GM23338 (cell line): ENCODE data around the gene S1PR3. TPM values are rescaled to one million over a fixed set of nuclear protein-coding genes. Genes with fewer than 3 reads are reported as not detected.
"Not testable (repeated sequence)": the region's sequence is repeated elsewhere in the genome, so short reads cannot be mapped to it uniquely, and the experiment has no call there.

Experiments
- ATAC-seq: fragments of 200-7000 bp; cut with Tn5 transposase; 3 replicates; pipeline ENCODE4 v1.9.1; 2020
- DNase-seq: peaks from one replicate; pipeline ENCODE4 v3.0.0-alpha.2; 2015; ENCODE audit warnings: low spot score
- H2AFZ ChIP-seq: fragments of 200-600 bp; sonication (generic); 2 replicates; pipeline ENCODE4 v1.8.0; 2016; ENCODE audit warnings: antibody characterized with exemption, mild to moderate bottlenecking, moderate library complexity
- H3F3A ChIP-seq: fragments of 200-600 bp; sonication (generic); replicated peaks from 2 replicates; pipeline ENCODE4 v1.8.0; 2017; ENCODE audit warnings: antibody characterized with exemption, mixed run types, low read depth
- H3K27ac ChIP-seq: fragments of 200-600 bp; sonication (generic); 2 replicates; pipeline ENCODE4 v1.6.1; 2016; ENCODE audit warnings: low read depth
- H3K27me3 ChIP-seq: fragments of 200-600 bp; sonication (generic); 2 replicates; pipeline ENCODE4 v1.8.0; 2016; ENCODE audit warnings: mild to moderate bottlenecking, mixed run types, moderate library complexity; ENCODE audit not compliant: insufficient read depth
- H3K36me3 ChIP-seq: fragments of 200-600 bp; sonication (generic); 2 replicates; pipeline ENCODE4 v1.8.0; 2016; ENCODE audit warnings: mild to moderate bottlenecking; ENCODE audit not compliant: insufficient read depth
- H3K4me1 ChIP-seq: fragments of 200-600 bp; sonication (generic); 2 replicates; pipeline ENCODE4 v1.8.0; 2016; ENCODE audit warnings: mild to moderate bottlenecking, moderate library complexity; ENCODE audit not compliant: insufficient read depth
- H3K4me2 ChIP-seq: fragments of 200-600 bp; sonication (generic); 2 replicates; pipeline ENCODE4 v1.7.1; 2017; ENCODE audit warnings: mixed run types
- H3K4me3 ChIP-seq: fragments of 200-600 bp; sonication (generic); 2 replicates; pipeline ENCODE4 v1.6.1; 2016; ENCODE audit warnings: mixed run types
- H3K79me2 ChIP-seq: fragments of 200-600 bp; sonication (generic); replicated peaks from 2 replicates; pipeline ENCODE4 v1.8.0; 2017; ENCODE audit warnings: mild to moderate bottlenecking; ENCODE audit not compliant: insufficient read depth
- H3K9me2 ChIP-seq: fragments of 200-600 bp; sonication (generic); 2 replicates; pipeline ENCODE4 v1.8.0; 2017; ENCODE audit not compliant: insufficient read depth
- H4K20me1 ChIP-seq: fragments of 200-600 bp; sonication (generic); replicated peaks from 2 replicates; pipeline ENCODE4 v1.8.0; 2017; ENCODE audit warnings: mild to moderate bottlenecking; ENCODE audit not compliant: insufficient read depth
- H3K27ac Mint-ChIP-seq: 2 replicates; pipeline ENCODE4 v1.8.0; 2020; ENCODE audit warnings: inconsistent platforms, mild to moderate bottlenecking, moderate library complexity, mixed read lengths
- H3K27me3 Mint-ChIP-seq: 3 replicates; pipeline ENCODE4 v1.8.0; 2022; ENCODE audit warnings: low read depth, mild to moderate bottlenecking, moderate library complexity, mixed read lengths, inconsistent platforms; ENCODE audit not compliant: insufficient read depth, poor library complexity
- H3K36me3 Mint-ChIP-seq: 3 replicates; pipeline ENCODE4 v1.8.0; 2021; ENCODE audit warnings: low read depth, mild to moderate bottlenecking, inconsistent platforms, moderate library complexity, mixed read lengths
- H3K4me1 Mint-ChIP-seq: 3 replicates; pipeline ENCODE4 v1.8.0; 2020; ENCODE audit warnings: mild to moderate bottlenecking, inconsistent platforms, mixed read lengths
- H3K4me3 Mint-ChIP-seq: 3 replicates; pipeline ENCODE4 v1.8.0; 2021; ENCODE audit warnings: moderate library complexity, mild to moderate bottlenecking, inconsistent platforms, mixed read lengths
- H3K9me3 Mint-ChIP-seq: 3 replicates; pipeline ENCODE4 v1.8.0; 2020; ENCODE audit warnings: moderate library complexity, mild to moderate bottlenecking, inconsistent platforms, mixed read lengths
- CREB1 ChIP-seq: fragments of 250-450 bp; sonication (Bioruptor Pico); IDR thresholded peaks from 2 replicates; pipeline ENCODE4 v1.5.0; 2020; ENCODE audit warnings: low read depth, mild to moderate bottlenecking, moderate library complexity
- EZH2 ChIP-seq: fragments of 200-600 bp; sonication (generic); IDR thresholded peaks from one replicate; pipeline ENCODE4 v1.8.0; 2017; ENCODE audit warnings: antibody characterized with exemption, mild to moderate bottlenecking, low read depth; ENCODE audit not compliant: unreplicated experiment
- EZH2phosphoT487 ChIP-seq: fragments of 200-600 bp; sonication (generic); IDR thresholded peaks from one replicate; pipeline ENCODE4 v1.8.1; 2018; ENCODE audit warnings: antibody characterized with exemption; ENCODE audit not compliant: unreplicated experiment
- JUNB ChIP-seq: IDR thresholded peaks from one replicate; pipeline ENCODE4 v1.6.1; 2016; ENCODE audit warnings: antibody characterized with exemption; ENCODE audit not compliant: unreplicated experiment
- NANOG ChIP-seq: IDR thresholded peaks from 2 replicates; pipeline ENCODE4 v1.6.1; 2016; ENCODE audit warnings: antibody characterized with exemption, borderline replicate concordance
- POLR2AphosphoS5 ChIP-seq: IDR thresholded peaks from 2 replicates; pipeline ENCODE4 v1.6.1; 2016; ENCODE audit warnings: antibody characterized with exemption, low read depth
- STAT1 ChIP-seq: IDR thresholded peaks from one replicate; pipeline ENCODE4 v1.6.1; 2016; ENCODE audit warnings: antibody characterized with exemption; ENCODE audit not compliant: unreplicated experiment
- ZNF114 ChIP-seq: fragments of 250-450 bp; sonication (Bioruptor Pico); IDR thresholded peaks from 2 replicates; pipeline ENCODE4 v1.5.0; 2020; ENCODE audit warnings: mild to moderate bottlenecking, moderate library complexity
- ZNF331 ChIP-seq: fragments of 250-450 bp; sonication (Bioruptor Pico); IDR thresholded peaks from 2 replicates; pipeline ENCODE4 v1.5.0; 2020; ENCODE audit warnings: low read depth, mild to moderate bottlenecking, moderate library complexity
- ZNF462 ChIP-seq: fragments of 250-450 bp; sonication (Bioruptor Pico); IDR thresholded peaks from 2 replicates; pipeline ENCODE4 v1.5.0; 2020; ENCODE audit warnings: mild to moderate bottlenecking, moderate library complexity
- polyA plus RNA-seq: library from polyadenylated mRNA; unstranded; fragments of >200 nt; fragmentation: Nextera tagmentation; extraction: Ambion mirVana; gene quantifications from 2 replicates; pipeline ENCODE4 v1.2.1, GENCODE V29; 2016
- total RNA-seq: library from RNA; depleted of rRNA; stranded (reverse); fragments of >200 nt; shearing (Covaris generic); gene quantifications from 2 replicates; pipeline ENCODE4 v1.2.3, GENCODE V29; 2014
- TF ChIP-seq, protein P1 (sequence below): IDR thresholded peaks from one replicate; pipeline ENCODE4 v1.6.1; 2018; ENCODE audit warnings: antibody characterized with exemption; ENCODE audit not compliant: unreplicated experiment
- TF ChIP-seq, protein P2 (sequence below): IDR thresholded peaks from 2 replicates; pipeline ENCODE4 v1.6.1; 2016; ENCODE audit warnings: antibody characterized with exemption

Gene S1PR3
- total and polyA plus RNA-seq, 2 experiments from 2014 or later = 2.1 to 7.6 TPM

DNA sequence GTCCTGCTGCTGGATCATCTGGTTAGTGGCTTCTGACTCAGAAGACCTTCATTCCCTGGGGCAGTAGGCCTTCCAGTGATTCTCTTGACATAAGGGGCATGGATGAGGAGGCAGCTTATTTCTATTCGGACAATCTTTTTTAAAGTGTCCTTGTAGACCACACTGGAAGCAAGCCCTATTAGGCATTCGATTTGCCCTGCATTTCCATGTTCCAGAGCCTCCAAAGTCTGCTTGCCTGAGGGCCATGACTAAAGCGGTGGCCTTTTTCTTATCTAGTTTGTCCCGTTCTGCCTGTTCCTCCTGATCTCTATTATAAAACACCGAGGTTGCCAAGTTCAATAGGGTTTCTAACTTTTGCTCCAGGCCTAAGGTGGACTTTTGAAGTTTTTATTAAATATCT, 49.7 kb upstream of the S1PR3 start:
- not testable (repeated sequence) for H3F3A ChIP-seq, H3K36me3 ChIP-seq, H3K27me3 Mint-ChIP-seq, H3K4me1 ChIP-seq, H3K4me2 ChIP-seq, H3K9me2 ChIP-seq, H3K9me3 Mint-ChIP-seq, H3K4me3 ChIP-seq, H3K27me3 ChIP-seq, H3K27ac Mint-ChIP-seq, H3K27ac ChIP-seq, DNase-seq, H2AFZ ChIP-seq, H3K4me3 Mint-ChIP-seq, H3K36me3 Mint-ChIP-seq, H3K79me2 ChIP-seq, ATAC-seq, H4K20me1 ChIP-seq, H3K4me1 Mint-ChIP-seq

- ATAC-seq = no peak
- H3K9me3 Mint-ChIP-seq = no peaks in the 10 kb centered on the region; the same call in 2 of the 3 replicates
- H4K20me1 ChIP-seq = no peaks in the 10 kb centered on the region
- TF ChIP-seq NANOG (no peak), ZNF462 (no peak), CREB1 (no peak), ZNF331 (CRISPR knock-in tag) (no peak), POLR2AphosphoS5 (no peak), EZH2 (no peak), EZH2phosphoT487 (no peak), ZNF114 (CRISPR knock-in tag) (no peak), JUNB (no peak), STAT1 (no peak)
- TF ChIP-seq, protein P1, sequence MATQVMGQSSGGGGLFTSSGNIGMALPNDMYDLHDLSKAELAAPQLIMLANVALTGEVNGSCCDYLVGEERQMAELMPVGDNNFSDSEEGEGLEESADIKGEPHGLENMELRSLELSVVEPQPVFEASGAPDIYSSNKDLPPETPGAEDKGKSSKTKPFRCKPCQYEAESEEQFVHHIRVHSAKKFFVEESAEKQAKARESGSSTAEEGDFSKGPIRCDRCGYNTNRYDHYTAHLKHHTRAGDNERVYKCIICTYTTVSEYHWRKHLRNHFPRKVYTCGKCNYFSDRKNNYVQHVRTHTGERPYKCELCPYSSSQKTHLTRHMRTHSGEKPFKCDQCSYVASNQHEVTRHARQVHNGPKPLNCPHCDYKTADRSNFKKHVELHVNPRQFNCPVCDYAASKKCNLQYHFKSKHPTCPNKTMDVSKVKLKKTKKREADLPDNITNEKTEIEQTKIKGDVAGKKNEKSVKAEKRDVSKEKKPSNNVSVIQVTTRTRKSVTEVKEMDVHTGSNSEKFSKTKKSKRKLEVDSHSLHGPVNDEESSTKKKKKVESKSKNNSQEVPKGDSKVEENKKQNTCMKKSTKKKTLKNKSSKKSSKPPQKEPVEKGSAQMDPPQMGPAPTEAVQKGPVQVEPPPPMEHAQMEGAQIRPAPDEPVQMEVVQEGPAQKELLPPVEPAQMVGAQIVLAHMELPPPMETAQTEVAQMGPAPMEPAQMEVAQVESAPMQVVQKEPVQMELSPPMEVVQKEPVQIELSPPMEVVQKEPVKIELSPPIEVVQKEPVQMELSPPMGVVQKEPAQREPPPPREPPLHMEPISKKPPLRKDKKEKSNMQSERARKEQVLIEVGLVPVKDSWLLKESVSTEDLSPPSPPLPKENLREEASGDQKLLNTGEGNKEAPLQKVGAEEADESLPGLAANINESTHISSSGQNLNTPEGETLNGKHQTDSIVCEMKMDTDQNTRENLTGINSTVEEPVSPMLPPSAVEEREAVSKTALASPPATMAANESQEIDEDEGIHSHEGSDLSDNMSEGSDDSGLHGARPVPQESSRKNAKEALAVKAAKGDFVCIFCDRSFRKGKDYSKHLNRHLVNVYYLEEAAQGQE = no peak
- TF ChIP-seq, protein P2, sequence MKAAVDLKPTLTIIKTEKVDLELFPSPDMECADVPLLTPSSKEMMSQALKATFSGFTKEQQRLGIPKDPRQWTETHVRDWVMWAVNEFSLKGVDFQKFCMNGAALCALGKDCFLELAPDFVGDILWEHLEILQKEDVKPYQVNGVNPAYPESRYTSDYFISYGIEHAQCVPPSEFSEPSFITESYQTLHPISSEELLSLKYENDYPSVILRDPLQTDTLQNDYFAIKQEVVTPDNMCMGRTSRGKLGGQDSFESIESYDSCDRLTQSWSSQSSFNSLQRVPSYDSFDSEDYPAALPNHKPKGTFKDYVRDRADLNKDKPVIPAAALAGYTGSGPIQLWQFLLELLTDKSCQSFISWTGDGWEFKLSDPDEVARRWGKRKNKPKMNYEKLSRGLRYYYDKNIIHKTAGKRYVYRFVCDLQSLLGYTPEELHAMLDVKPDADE = no peak
Measured at GRCh38 chr9:88942411-88942810, 48.9 kb upstream of the S1PR3 start.

More at GRCh38 chr9:88942411-88942810, 48.9 kb upstream of the S1PR3 start:
- H3F3A ChIP-seq = no peaks in the 10 kb centered on the region
- H3K4me2 ChIP-seq = no peak overlapping the region
- H3K79me2 ChIP-seq = no peaks in the 10 kb centered on the region
- no peaks in the 10 kb centered on the region for H3K4me1 ChIP-seq
- H3K4me3 ChIP-seq = no peak overlapping the region
- H3K36me3 ChIP-seq = no peaks in the 10 kb centered on the region
- no peak for DNase-seq
- peaks cover 8% of the 10 kb centered on the region for H3K27me3 Mint-ChIP-seq
- H3K4me3 Mint-ChIP-seq = no peak overlapping the region
- H3K27ac ChIP-seq = no peak overlapping the region
- no peaks in the 10 kb centered on the region; the same call in 2 of the 3 replicates for H3K4me1 Mint-ChIP-seq
- peaks cover 9% of the 10 kb centered on the region; the same call in 1 of the 2 replicates for H3K9me2 ChIP-seq
- H3K27me3 ChIP-seq = no peaks in the 10 kb centered on the region
- H3K27ac Mint-ChIP-seq = no peak overlapping the region
- no peak overlapping the region for H2AFZ ChIP-seq
- H3K36me3 Mint-ChIP-seq = no peaks in the 10 kb centered on the region
